Upper lobe of right lung (tissue), 1 donor: ENCODE data around the gene ZNF746. TPM values are rescaled to one million over a fixed set of nuclear protein-coding genes. Genes with fewer than 3 reads are reported as not detected.

Experiments
- ATAC-seq: fragments of 200-7000 bp; cut with Tn5 transposase; one replicate; pipeline ENCODE4 v1.9.1; 2020; ENCODE audit warnings: mild to moderate bottlenecking, moderate library complexity
- DNase-seq: peaks from one replicate; pipeline ENCODE4 v3.0.0-alpha.2; 2020
- H3K27ac ChIP-seq: fragments of 200-600 bp; one replicate; pipeline ENCODE4 v1.8.0; 2022
- H3K27me3 ChIP-seq: fragments of 200-600 bp; one replicate; pipeline ENCODE4 v1.8.0; 2022; ENCODE audit warnings: mild to moderate bottlenecking
- H3K36me3 ChIP-seq: fragments of 200-600 bp; one replicate; pipeline ENCODE4 v1.8.0; 2022
- H3K4me1 ChIP-seq: fragments of 200-600 bp; one replicate; pipeline ENCODE4 v1.8.0; 2022
- H3K4me3 ChIP-seq: fragments of 200-600 bp; one replicate; pipeline ENCODE4 v1.8.0; 2022; ENCODE audit warnings: mild to moderate bottlenecking
- H3K9me3 ChIP-seq: fragments of 200-600 bp; one replicate; pipeline ENCODE4 v1.8.0; 2022
- intact Hi-C: fragments of 100-400 bp; cut with DNase I; formaldehyde crosslinking; loops from one replicate; pipeline ENCODE4 v1.11.0; 2022
- total RNA-seq: library from RNA; stranded (reverse); fragmentation: NEBNext Ultra II Directional; extraction: Animal tissue kit (Norgen Biotek cat#: 25700); gene quantifications from one replicate; pipeline ENCODE4 v1.2.1, GENCODE V29; 2021
- TF ChIP-seq, protein P1 (sequence below): fragments of 200-600 bp; IDR thresholded peaks from one replicate; pipeline ENCODE4 v1.8.0; 2022; ENCODE audit warnings: antibody characterized with exemption
- donor health status: DM: no; HTN: yes; CAD: no; lungs with severe emphysema.

Gene ZNF746
- total RNA-seq, 1 donor from 2014 or later = 17.0 TPM

DNA sequence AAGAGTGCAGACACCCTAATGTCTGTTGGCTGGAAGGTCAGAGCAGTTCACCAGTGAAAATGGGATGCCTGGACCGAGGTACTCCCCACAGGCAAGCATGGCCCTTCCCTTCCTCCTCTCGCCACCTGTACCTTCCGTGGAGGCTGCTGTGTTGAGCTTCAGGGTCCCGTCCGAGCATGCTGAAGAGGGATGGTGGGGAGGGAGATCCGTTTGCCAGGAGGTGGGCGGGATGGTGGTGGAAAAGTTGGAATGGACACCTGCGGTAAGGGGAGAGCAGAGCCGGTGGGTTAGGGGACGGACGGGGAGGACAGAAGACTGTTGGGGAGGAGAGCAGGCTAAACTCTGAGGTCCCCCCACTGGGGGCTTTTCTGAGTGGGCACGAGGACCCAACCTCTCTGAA lies 20.8 kb downstream of the ZNF746 start:
- Histone ChIP-seq H3K4me1 (no peaks in the 10 kb centered on the region), H3K27me3 (no peaks in the 10 kb centered on the region), H3K27ac (no peak overlapping the region), H3K9me3 (no peaks in the 10 kb centered on the region), H3K4me3 (no peak overlapping the region), H3K36me3 (peaks cover 60% of the 10 kb centered on the region)
- intact Hi-C loops = no loop called here
- DNase-seq (no peak), ATAC-seq (no peak)
- TF ChIP-seq, protein P1, sequence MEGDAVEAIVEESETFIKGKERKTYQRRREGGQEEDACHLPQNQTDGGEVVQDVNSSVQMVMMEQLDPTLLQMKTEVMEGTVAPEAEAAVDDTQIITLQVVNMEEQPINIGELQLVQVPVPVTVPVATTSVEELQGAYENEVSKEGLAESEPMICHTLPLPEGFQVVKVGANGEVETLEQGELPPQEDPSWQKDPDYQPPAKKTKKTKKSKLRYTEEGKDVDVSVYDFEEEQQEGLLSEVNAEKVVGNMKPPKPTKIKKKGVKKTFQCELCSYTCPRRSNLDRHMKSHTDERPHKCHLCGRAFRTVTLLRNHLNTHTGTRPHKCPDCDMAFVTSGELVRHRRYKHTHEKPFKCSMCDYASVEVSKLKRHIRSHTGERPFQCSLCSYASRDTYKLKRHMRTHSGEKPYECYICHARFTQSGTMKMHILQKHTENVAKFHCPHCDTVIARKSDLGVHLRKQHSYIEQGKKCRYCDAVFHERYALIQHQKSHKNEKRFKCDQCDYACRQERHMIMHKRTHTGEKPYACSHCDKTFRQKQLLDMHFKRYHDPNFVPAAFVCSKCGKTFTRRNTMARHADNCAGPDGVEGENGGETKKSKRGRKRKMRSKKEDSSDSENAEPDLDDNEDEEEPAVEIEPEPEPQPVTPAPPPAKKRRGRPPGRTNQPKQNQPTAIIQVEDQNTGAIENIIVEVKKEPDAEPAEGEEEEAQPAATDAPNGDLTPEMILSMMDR = no peak

DNA sequence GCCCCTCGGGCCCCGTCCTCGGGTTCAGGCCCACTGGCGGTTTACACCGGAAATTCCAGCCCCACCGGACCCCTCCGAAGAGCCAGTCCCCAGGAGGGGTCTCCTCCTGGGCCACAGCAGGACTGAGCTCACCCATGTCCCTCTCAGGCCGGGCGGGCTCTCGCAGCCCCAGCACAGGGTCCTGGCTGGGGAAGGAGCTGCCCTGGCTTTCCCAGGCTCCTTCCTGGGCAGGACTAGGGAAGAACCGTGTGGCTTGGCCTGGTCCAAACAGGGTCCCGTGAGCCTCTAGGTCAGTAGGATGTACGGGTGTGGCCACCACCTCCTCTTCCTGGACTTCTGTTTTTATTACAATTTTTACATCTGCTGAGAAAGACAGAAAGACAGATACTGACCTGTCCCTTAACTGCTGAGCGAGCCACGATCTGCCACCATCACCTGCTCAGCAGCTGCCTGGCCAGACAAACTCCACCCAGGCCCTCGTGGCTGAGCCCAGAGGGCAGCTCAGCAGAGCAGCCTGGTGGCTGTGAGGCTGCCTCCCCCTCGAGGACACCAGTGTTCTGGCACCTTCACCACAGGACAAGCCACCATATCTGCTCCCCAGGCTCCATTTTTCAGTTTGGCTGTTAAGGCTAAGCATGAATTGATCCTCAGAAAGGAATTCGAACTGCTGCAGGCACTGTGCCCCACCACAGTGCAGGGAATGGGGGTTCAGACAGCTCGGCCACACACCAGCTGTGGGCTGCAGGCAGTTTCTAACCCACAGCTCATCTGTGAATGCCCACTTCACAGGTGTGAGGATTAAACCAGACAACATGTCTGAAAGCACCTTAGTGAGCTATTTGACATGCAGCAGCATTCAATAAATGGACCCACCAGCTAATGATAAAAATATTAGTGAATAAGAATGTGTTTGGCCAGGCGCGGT lies 22.2 kb downstream of the ZNF746 start:
- peaks cover 55% of the 10 kb centered on the region for H3K36me3 ChIP-seq
- H3K9me3 ChIP-seq = no peaks in the 10 kb centered on the region
- TF ChIP-seq, protein P1 = no peak
- H3K4me1 ChIP-seq = no peaks in the 10 kb centered on the region
- intact Hi-C loops = no loop called here
- H3K27ac ChIP-seq = no peak overlapping the region
- no peak overlapping the region for H3K4me3 ChIP-seq
- H3K27me3 ChIP-seq = no peaks in the 10 kb centered on the region
- no peak for DNase-seq
- no peak for ATAC-seq

DNA sequence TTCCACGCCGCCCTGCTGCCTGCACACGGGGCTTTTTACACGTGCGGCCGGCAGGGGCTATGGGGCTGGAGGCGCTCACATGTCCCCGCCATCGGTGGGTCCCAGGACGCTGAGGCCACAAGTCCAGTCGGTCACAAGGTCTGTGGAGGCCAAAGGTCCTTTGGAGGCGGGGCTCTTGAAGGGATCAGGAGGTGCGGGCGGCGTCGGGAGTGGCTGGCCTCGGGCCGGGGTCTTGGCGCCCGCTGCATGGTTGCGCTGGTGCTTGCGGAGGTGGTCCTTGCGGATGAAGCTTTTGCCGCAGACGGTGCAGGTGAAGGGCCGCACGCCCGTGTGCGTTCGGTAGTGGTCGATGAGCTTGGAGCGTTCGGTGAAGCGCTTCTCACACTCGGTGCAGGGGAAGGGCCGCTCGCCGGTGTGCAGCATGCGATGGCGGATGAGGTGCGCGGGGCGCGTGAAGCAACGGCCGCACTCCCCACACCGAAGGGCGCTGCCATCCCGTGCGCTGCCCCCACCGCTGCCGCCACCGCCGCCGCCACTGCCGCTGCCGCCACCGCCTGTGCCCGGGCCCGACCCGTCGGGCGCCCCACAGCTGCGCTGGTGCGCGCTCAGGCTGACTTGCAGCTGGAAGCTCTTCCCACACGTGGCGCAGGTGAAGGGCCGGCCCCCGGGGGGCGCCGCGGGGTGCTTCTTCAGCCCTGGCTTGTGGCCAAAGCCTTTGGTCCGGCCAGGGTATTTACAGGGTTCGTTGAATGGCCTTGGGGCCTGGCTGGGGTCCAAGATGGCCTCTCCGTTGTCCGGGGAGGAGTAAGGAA lies 23.1 kb downstream of the ZNF746 start:
- DNase-seq = no peak
- no peak overlapping the region for H3K4me3 ChIP-seq
- H3K36me3 ChIP-seq = peaks cover 48% of the 10 kb centered on the region
- TF ChIP-seq, protein P1 = no peak
- peak; percentile 7 for ATAC-seq
- no peaks in the 10 kb centered on the region for H3K4me1 ChIP-seq
- H3K27ac ChIP-seq = no peak overlapping the region
- H3K9me3 ChIP-seq = no peaks in the 10 kb centered on the region
- no peaks in the 10 kb centered on the region for H3K27me3 ChIP-seq
- intact Hi-C loops = no loop called here

DNA sequence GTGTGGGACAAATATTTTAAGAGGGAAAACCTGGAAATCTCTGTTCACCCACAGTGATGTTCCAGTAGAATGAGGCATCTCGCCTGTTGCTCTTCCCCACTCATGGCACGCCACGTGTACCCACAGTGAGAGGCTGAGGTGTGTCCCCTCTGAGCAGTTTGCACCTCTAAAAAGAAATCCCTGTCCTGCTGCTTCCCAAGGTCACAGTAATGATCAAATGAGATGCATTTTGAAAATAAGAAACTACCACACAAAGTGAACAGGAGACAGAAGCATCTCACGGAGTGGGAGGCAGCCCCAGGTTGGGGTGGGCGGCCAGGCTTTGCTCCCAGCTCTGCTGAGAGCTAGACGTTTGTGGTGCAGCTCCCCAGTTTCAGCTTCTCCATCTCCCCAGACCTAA lies 24.4 kb downstream of the ZNF746 start:
- DNase-seq = no peak
- H3K9me3 ChIP-seq = no peaks in the 10 kb centered on the region
- no peak overlapping the region for H3K27ac ChIP-seq
- no peak overlapping the region for H3K4me3 ChIP-seq
- TF ChIP-seq, protein P1 = no peak
- intact Hi-C loops = no loop called here
- no peaks in the 10 kb centered on the region for H3K4me1 ChIP-seq
- peaks cover 47% of the 10 kb centered on the region for H3K36me3 ChIP-seq
- no peaks in the 10 kb centered on the region for H3K27me3 ChIP-seq
- no peak for ATAC-seq

DNA sequence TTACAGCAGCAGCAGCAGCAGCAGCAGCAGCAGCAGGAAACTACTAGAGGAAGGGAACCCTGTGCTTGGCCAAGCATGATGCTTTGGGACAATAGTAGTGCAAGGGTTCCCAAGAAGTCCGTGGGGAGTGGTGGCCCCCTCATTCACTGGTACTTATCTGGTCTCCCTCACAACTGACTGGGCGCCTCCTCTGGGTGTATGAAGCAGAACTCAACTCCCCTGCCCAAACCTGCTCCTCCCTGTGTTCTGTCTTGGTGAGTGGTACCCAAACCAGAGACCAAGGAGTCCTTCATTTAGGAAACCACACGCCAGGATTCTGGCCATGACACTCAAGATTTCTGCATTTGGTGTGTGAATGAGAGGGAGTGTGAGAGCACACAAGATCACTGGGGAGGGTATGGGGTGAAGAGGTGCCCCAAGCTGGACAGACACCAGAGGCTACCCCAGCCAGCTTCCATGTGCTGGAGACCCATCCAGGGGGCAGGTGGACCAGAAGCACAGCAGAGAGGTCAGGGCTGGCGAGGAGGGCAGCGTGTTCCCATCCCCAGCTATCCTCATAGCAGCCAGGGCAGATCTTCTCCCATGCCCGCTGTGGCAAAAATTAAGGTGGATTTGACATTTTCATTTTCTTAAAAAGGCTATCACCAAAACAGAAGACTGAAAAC lies 26.2 kb downstream of the ZNF746 start:
- Histone ChIP-seq H3K27ac (no peak overlapping the region), H3K36me3 (peaks cover 36% of the 10 kb centered on the region), H3K9me3 (no peaks in the 10 kb centered on the region), H3K4me1 (no peaks in the 10 kb centered on the region), H3K4me3 (no peak overlapping the region), H3K27me3 (no peaks in the 10 kb centered on the region)
- TF ChIP-seq, protein P1 = no peak
- ATAC-seq = no peak
- DNase-seq = no peak
- intact Hi-C loops = no loop called here
